H9 (cell line): Measurements from ENCODE around the gene DYNLRB1. TPM values are rescaled to one million over a fixed set of nuclear protein-coding genes. Genes with fewer than 3 reads are reported as not detected.

Source experiments
- DNase-seq: peaks from one replicate; pipeline ENCODE4 v3.0.0-alpha.2; 2017
- H2AFZ ChIP-seq: one replicate; pipeline ENCODE4 v1.6.1; 2013; ENCODE audit warnings: mild to moderate bottlenecking, low read length, control low read depth, moderate library complexity
- H2AK5ac ChIP-seq: 2 replicates; pipeline ENCODE4 v1.6.1; 2013; ENCODE audit warnings: low read length, control low read depth, mixed read lengths; ENCODE audit not compliant: insufficient read length
- H2BK120ac ChIP-seq: one replicate; pipeline ENCODE4 v1.6.1; 2013; ENCODE audit warnings: low read depth, mild to moderate bottlenecking, low read length, control low read depth, inconsistent platforms; ENCODE audit not compliant: poor library complexity, severe bottlenecking
- H2BK12ac ChIP-seq: 2 replicates; pipeline ENCODE4 v1.6.1; 2013; ENCODE audit warnings: low read length, control low read depth, mixed read lengths, low read depth; ENCODE audit not compliant: insufficient read length
- H2BK15ac ChIP-seq: 2 replicates; pipeline ENCODE4 v1.6.1; 2013; ENCODE audit warnings: low read depth, low read length, control low read depth
- H2BK20ac ChIP-seq: one replicate; pipeline ENCODE4 v1.6.1; 2013; ENCODE audit warnings: low read depth, mild to moderate bottlenecking, low read length, control low read depth, inconsistent platforms; ENCODE audit not compliant: poor library complexity, severe bottlenecking
- H2BK5ac ChIP-seq: 2 replicates; pipeline ENCODE4 v1.6.1; 2013; ENCODE audit warnings: low read length, control low read depth, mixed read lengths; ENCODE audit not compliant: insufficient read length
- H3K14ac ChIP-seq: 2 replicates; pipeline ENCODE4 v1.6.1; 2013; ENCODE audit warnings: low read length, control low read depth; ENCODE audit not compliant: insufficient read depth
- H3K18ac ChIP-seq: 2 replicates; pipeline ENCODE4 v1.6.1; 2013; ENCODE audit warnings: low read depth, mild to moderate bottlenecking, mixed read lengths, low read length, control low read depth; ENCODE audit not compliant: insufficient read length
- H3K23ac ChIP-seq: 2 replicates; pipeline ENCODE4 v1.6.1; 2013; ENCODE audit warnings: low read length, control low read depth, mixed read lengths, low read depth; ENCODE audit not compliant: insufficient read length
- H3K23me2 ChIP-seq: 2 replicates; pipeline ENCODE4 v1.6.1; 2013; ENCODE audit warnings: low read depth, mild to moderate bottlenecking, mixed read lengths, low read length, control low read depth; ENCODE audit not compliant: insufficient read length, poor library complexity, severe bottlenecking
- H3K27ac ChIP-seq: 2 replicates; pipeline ENCODE4 v1.5.1; 2013; ENCODE audit warnings: low read length, control low read depth, mixed read lengths, low read depth; ENCODE audit not compliant: insufficient read length
- H3K27me3 ChIP-seq: 2 replicates; pipeline ENCODE4 v1.6.1; 2013; ENCODE audit warnings: low read length, control low read depth, inconsistent platforms; ENCODE audit not compliant: insufficient read depth
- H3K4ac ChIP-seq: 2 replicates; pipeline ENCODE4 v1.6.1; 2013; ENCODE audit warnings: low read depth, mild to moderate bottlenecking, control low read depth, inconsistent platforms, low read length, moderate library complexity
- H3K4me1 ChIP-seq: 2 replicates; pipeline ENCODE4 v1.6.1; 2013; ENCODE audit warnings: low read length, control low read depth, inconsistent platforms; ENCODE audit not compliant: insufficient read depth
- H3K4me2 ChIP-seq: 2 replicates; pipeline ENCODE4 v1.6.1; 2013; ENCODE audit warnings: low read length, control low read depth, mixed read lengths; ENCODE audit not compliant: insufficient read length, insufficient read depth
- H3K56ac ChIP-seq: 2 replicates; pipeline ENCODE4 v1.6.1; 2013; ENCODE audit warnings: low read depth, mild to moderate bottlenecking, mixed read lengths, low read length, control low read depth; ENCODE audit not compliant: insufficient read length
- H3K79me1 ChIP-seq: 2 replicates; pipeline ENCODE4 v1.6.1; 2013; ENCODE audit warnings: low read depth, mild to moderate bottlenecking, moderate library complexity, low read length, control low read depth, inconsistent platforms; ENCODE audit not compliant: insufficient read depth, poor library complexity, severe bottlenecking
- H3K79me2 ChIP-seq: 2 replicates; pipeline ENCODE4 v1.6.1; 2013; ENCODE audit warnings: low read length, control low read depth, inconsistent platforms; ENCODE audit not compliant: insufficient read depth
- H3K9ac ChIP-seq: 2 replicates; pipeline ENCODE4 v1.6.1; 2013; ENCODE audit warnings: low read length, control low read depth, mixed read lengths; ENCODE audit not compliant: insufficient read length; ENCODE audit errors: extremely low read depth
- H3K9me3 ChIP-seq: one replicate; pipeline ENCODE4 v1.6.1; 2013; ENCODE audit warnings: low read depth, low read length, inconsistent platforms; ENCODE audit not compliant: control insufficient read depth
- H3T11ph ChIP-seq: one replicate; pipeline ENCODE4 v1.6.1; 2013; ENCODE audit warnings: mild to moderate bottlenecking, low read length, control low read depth, inconsistent platforms
- H4K20me1 ChIP-seq: one replicate; pipeline ENCODE4 v1.6.1; 2013; ENCODE audit not compliant: control insufficient read depth, insufficient read length, insufficient read depth
- H4K5ac ChIP-seq: 2 replicates; pipeline ENCODE4 v1.6.1; 2013; ENCODE audit warnings: low read depth, mild to moderate bottlenecking, mixed read lengths, low read length, control low read depth; ENCODE audit not compliant: insufficient read length
- H4K8ac ChIP-seq: replicated peaks from 2 replicates; pipeline ENCODE4 v1.6.1; 2013; ENCODE audit warnings: low read length, control low read depth, mixed read lengths, low read depth; ENCODE audit not compliant: insufficient read length
- H4K91ac ChIP-seq: 2 replicates; pipeline ENCODE4 v1.6.1; 2013; ENCODE audit warnings: low read depth, mild to moderate bottlenecking, moderate library complexity, mixed read lengths, low read length, control low read depth; ENCODE audit not compliant: insufficient read length
- H3K27ac Mint-ChIP-seq, 3 experiments: 2 replicates in 2 of 3; 3 replicates in 1 of 3; pipeline ENCODE4 v1.8.0; 2020 to 2021; ENCODE audit warnings: mixed read lengths in 3 of 3, mild to moderate bottlenecking in 1 of 3, moderate library complexity in 1 of 3
- H3K27me3 Mint-ChIP-seq: 2 replicates; pipeline ENCODE4 v1.8.0; 2021; ENCODE audit warnings: low read depth, mild to moderate bottlenecking, moderate library complexity, mixed read lengths
- H3K36me3 Mint-ChIP-seq, 3 experiments: 2 replicates in 2 of 3; 3 replicates in 1 of 3; pipeline ENCODE4 v1.8.0; 2020 to 2021; ENCODE audit warnings: low read depth in 3 of 3, mixed read lengths in 3 of 3; ENCODE audit not compliant: insufficient read depth in 1 of 3
- H3K4me1 Mint-ChIP-seq, 2 experiments: 2 replicates each; pipeline ENCODE4 v1.8.0; 2020; ENCODE audit warnings: mixed read lengths in 2 of 2
- H3K4me3 Mint-ChIP-seq, 2 experiments: 2 replicates in 1 of 2; 3 replicates in 1 of 2; pipeline ENCODE4 v1.8.0; 2020 to 2021; ENCODE audit warnings: mild to moderate bottlenecking in 2 of 2, mixed read lengths in 2 of 2, moderate library complexity in 1 of 2
- H3K9me3 Mint-ChIP-seq, 2 experiments: 2 replicates in 1 of 2; 3 replicates in 1 of 2; pipeline ENCODE4 v1.8.0; 2020; ENCODE audit warnings: mild to moderate bottlenecking in 2 of 2, mixed read lengths in 2 of 2, moderate library complexity in 1 of 2
- WGBS: extraction: QIAGEN DNeasy Blood & Tissue Kit; methylation state at CpG from one replicate; pipeline ENCODE4 v1.1.7; 2013; ENCODE audit warnings: missing lambda C conversion rate, low lambda C conversion rate, mixed read lengths; ENCODE audit not compliant: insufficient read length; ENCODE audit errors: extremely low coverage; 5-methylcytosine and 5-hydroxymethylcytosine counted together
- total RNA-seq: library from RNA; stranded (reverse); gene quantifications from 2 replicates; pipeline ENCODE4 v1.2.1, GENCODE V29; 2021
- TF ChIP-seq, protein P1 (sequence below): fragments of 200-600 bp; sonication (generic); conservative IDR thresholded peaks from 3 replicates; pipeline ENCODE4 v1.8.0; 2021; ENCODE audit warnings: antibody characterized with exemption, mild to moderate bottlenecking

Gene DYNLRB1
- total RNA-seq, 1 experiment from 2014 or later = 200 TPM

DNA sequence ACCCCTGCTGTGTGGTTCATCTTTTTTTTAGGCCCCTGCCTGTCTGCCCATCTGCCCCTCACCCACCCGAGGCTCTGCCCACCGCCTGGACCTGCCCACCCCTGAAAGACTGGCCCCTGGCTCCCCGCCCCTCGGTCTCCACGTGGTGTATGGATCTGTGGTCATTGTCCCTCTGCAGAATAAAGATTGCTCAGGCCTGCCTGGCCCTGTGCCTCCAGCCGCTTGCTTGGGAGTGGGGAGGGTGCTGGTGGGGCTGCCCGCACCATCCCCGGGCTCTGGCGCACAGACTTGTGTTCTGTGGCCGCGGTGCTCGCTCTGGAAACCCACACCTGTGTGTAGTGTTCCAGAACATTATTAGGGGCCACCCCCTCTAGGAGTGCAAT lies 43.9 kb downstream of the DYNLRB1 start:
- Histone ChIP-seq H2BK15ac (no peak overlapping the region), H3K4ac (no peak overlapping the region), H2BK12ac (no peak overlapping the region), H3K27ac (no peak overlapping the region), H2BK20ac (no peak overlapping the region), H3K4me1 (no peaks in the 10 kb centered on the region), H3K27me3 (no peaks in the 10 kb centered on the region), H3K23me2 (peaks cover 4% of the 10 kb centered on the region), H3K9ac (no peak overlapping the region), H4K5ac (no peak overlapping the region), H2AFZ (no peak overlapping the region), H3T11ph (no peak overlapping the region), H3K79me1 (no peaks in the 10 kb centered on the region), H4K20me1 (no peaks in the 10 kb centered on the region), H3K18ac (no peak overlapping the region), H3K79me2 (no peaks in the 10 kb centered on the region), H2BK5ac (no peak overlapping the region), H3K9me3 (no peaks in the 10 kb centered on the region), H3K56ac (no peak overlapping the region), H3K14ac (no peak overlapping the region), H4K8ac (no peak overlapping the region), H3K23ac (no peak overlapping the region), H2BK120ac (no peak overlapping the region), H4K91ac (no peak overlapping the region), H2AK5ac (no peak overlapping the region), H3K4me2 (no peak overlapping the region)
- H3K36me3 Mint-ChIP-seq = peaks cover 0 to 2% (median 0%) of the 10 kb centered on the region in 3 experiments; a peak in 1 of 7 replicates
- H3K4me1 Mint-ChIP-seq = peaks cover 7 to 9% of the 10 kb centered on the region in 2 experiments
- H3K27me3 Mint-ChIP-seq = peaks cover 5% of the 10 kb centered on the region
- DNase-seq = no peak
- WGBS = no CpG with 5 or more reads among the region's 12 CpGs
- TF ChIP-seq, protein P1, sequence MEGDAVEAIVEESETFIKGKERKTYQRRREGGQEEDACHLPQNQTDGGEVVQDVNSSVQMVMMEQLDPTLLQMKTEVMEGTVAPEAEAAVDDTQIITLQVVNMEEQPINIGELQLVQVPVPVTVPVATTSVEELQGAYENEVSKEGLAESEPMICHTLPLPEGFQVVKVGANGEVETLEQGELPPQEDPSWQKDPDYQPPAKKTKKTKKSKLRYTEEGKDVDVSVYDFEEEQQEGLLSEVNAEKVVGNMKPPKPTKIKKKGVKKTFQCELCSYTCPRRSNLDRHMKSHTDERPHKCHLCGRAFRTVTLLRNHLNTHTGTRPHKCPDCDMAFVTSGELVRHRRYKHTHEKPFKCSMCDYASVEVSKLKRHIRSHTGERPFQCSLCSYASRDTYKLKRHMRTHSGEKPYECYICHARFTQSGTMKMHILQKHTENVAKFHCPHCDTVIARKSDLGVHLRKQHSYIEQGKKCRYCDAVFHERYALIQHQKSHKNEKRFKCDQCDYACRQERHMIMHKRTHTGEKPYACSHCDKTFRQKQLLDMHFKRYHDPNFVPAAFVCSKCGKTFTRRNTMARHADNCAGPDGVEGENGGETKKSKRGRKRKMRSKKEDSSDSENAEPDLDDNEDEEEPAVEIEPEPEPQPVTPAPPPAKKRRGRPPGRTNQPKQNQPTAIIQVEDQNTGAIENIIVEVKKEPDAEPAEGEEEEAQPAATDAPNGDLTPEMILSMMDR = no peak
- H3K4me3 Mint-ChIP-seq = peak overlapping the region in 1 of 2 experiments; percentile 46; a peak in 1 of 5 replicates
- no peak overlapping the region for H3K27ac Mint-ChIP-seq
- H3K9me3 Mint-ChIP-seq = no peaks in the 10 kb centered on the region
